HG03442 (cell line): ENCODE measurements around the gene ADGRV1.
"Not testable (repeated sequence)": the region's sequence is repeated elsewhere in the genome, so short reads cannot be mapped to it uniquely, and the experiment has no call there.

ENCODE experiments used
- ATAC-seq: cut with Tn5 transposase; IDR thresholded peaks from one replicate; pipeline ENCODE4 v1.9.1; 2021; ENCODE audit warnings: mild to moderate bottlenecking, moderate library complexity; ENCODE audit not compliant: unreplicated experiment

Gene ADGRV1

GRCh38 chr5:90802474-90803317 is 244.1 kb downstream of the ADGRV1 start:
- ATAC-seq = peak; percentile 89

GRCh38 chr5:90803381-90803780 is 244.8 kb downstream of the ADGRV1 start:
- ATAC-seq = no peak

- ATAC-seq = no peak
These were observed 245.3 kb downstream of the ADGRV1 start for GRCh38 chr5:90803876-90804275.

GRCh38 chr5:90807496-90807895 is 248.9 kb downstream of the ADGRV1 start:
- ATAC-seq = no peak

- no peak for ATAC-seq
These were observed 250.9 kb downstream of the ADGRV1 start for GRCh38 chr5:90809311-90810056.

- ATAC-seq = no peak
These were observed 251.6 kb downstream of the ADGRV1 start for GRCh38 chr5:90810211-90810610.

GRCh38 chr5:90813392-90813791 is 254.8 kb downstream of the ADGRV1 start:
- ATAC-seq = no peak

GRCh38 chr5:90822062-90822461 is 263.5 kb downstream of the ADGRV1 start:
- not testable (repeated sequence) for ATAC-seq

GRCh38 chr5:90824436-90824835 is 265.8 kb downstream of the ADGRV1 start:
- no peak for ATAC-seq

GRCh38 chr5:90830058-90830457 is 271.5 kb downstream of the ADGRV1 start:
- ATAC-seq = no peak

GRCh38 chr5:90833753-90834152 is 275.2 kb downstream of the ADGRV1 start:
- no peak for ATAC-seq

- ATAC-seq = no peak
These were observed 276.1 kb downstream of the ADGRV1 start for GRCh38 chr5:90834711-90835110.

GRCh38 chr5:90843443-90843842 is 284.8 kb downstream of the ADGRV1 start:
- peak; percentile 67 for ATAC-seq

GRCh38 chr5:90844931-90845330 is 286.3 kb downstream of the ADGRV1 start:
- ATAC-seq = no peak

GRCh38 chr5:90845723-90846554 is 287.3 kb downstream of the ADGRV1 start:
- ATAC-seq = no peak

- not testable (repeated sequence) for ATAC-seq
These were observed 289.0 kb downstream of the ADGRV1 start for GRCh38 chr5:90847606-90848005.

- ATAC-seq = no peak
These were observed 291.3 kb downstream of the ADGRV1 start for GRCh38 chr5:90849939-90850338.

GRCh38 chr5:90852531-90852930 is 293.9 kb downstream of the ADGRV1 start:
- ATAC-seq = no peak

- no peak for ATAC-seq
These were observed 295.2 kb downstream of the ADGRV1 start for GRCh38 chr5:90853750-90854149.

GRCh38 chr5:90854169-90854568 is 295.6 kb downstream of the ADGRV1 start:
- ATAC-seq = no peak

GRCh38 chr5:90855296-90856010 is 296.9 kb downstream of the ADGRV1 start:
- no peak for ATAC-seq
